Adipose tissue (tissue), 3 donors: Measurements from ENCODE around the gene SBNO1. TPM values are rescaled to one million over a fixed set of nuclear protein-coding genes. Genes with fewer than 3 reads are reported as not detected.
"Not testable (repeated sequence)": the region's sequence is repeated elsewhere in the genome, so short reads cannot be mapped to it uniquely, and the experiment has no call there.

ENCODE experiments used
- H3K27ac ChIP-seq: one replicate; pipeline ENCODE4 v1.5.1; 2013; ENCODE audit warnings: low read depth, low read length
- WGBS, 3 donors: extraction: QIAGEN DNeasy Blood & Tissue Kit; methylation state at CpG; one replicate each; pipeline ENCODE4 v1.1.7; 2013; 5-methylcytosine and 5-hydroxymethylcytosine counted together
- polyA plus RNA-seq, 3 donors: library from polyadenylated mRNA; stranded (reverse); fragments of 200-250 nt; gene quantifications; one replicate each; pipeline ENCODE4 v1.2.3, GENCODE V29; 2013
- donor health status: healthy with polysubstance abuse.
- donor health status: Bipolar disorder and iron deficiency.
- donor health status: healthy.

The SBNO1 gene
- polyA plus RNA-seq, 3 donors, result 2.9 to 5.2 (median 4.9) TPM

DNA sequence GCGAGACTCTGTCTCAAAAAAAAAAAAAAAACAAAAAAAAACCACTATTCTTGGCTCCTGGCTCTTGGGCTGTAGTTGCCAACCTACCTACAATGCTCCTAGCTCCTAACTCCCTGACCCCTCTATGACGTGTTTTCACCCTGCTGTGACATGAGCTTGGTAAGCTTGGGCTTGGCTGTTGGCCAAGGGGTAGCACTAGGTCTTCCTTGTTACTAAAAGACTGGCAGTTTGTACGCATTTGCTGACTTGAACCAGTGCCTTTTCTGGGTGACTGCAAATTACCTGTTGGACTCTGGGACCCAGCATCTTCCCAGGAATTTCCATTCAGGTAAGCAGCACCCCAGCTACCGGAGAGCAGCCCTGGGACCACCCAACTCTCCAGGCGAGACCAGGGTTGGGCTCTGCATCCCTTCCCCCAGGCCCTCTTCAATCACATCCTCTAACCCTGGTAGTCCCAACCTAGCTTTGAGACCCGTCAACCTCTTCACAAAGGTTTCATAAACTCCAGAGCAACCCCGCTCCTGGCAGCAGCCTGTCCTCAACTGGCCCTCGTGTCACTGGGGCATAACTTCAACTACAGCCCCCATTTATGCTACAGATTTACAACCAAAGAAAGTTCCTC, 101.3 kb downstream of the SBNO1 start:
- WGBS, 3 donors, result 86 to 88% (median 87%) methylated on average over 8 of the region's 8 CpGs
- no peak overlapping the region for H3K27ac ChIP-seq

DNA sequence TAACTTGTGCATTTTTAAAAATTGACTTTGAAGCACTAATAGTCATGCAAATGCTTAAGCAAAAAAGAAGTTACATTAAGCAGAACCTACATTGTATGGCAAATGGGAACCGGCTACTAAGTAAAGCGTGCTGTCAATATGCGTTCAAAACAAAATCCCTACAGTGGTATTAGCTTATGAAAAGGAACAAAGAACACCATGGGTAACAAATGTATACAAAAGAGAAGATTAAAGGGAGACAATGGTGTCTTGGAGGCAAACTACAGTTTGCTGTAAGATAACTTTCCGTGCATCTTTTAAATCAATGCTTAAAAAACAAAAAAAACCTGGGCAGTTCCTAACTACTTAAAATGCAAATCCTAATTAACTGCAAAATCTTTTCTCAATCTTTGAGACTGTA, 103.5 kb downstream of the SBNO1 start:
- WGBS, 3 donors, result 88 to 96% (median 92%) methylated on average over 4 of the region's 4 CpGs
- no peak overlapping the region for H3K27ac ChIP-seq

DNA sequence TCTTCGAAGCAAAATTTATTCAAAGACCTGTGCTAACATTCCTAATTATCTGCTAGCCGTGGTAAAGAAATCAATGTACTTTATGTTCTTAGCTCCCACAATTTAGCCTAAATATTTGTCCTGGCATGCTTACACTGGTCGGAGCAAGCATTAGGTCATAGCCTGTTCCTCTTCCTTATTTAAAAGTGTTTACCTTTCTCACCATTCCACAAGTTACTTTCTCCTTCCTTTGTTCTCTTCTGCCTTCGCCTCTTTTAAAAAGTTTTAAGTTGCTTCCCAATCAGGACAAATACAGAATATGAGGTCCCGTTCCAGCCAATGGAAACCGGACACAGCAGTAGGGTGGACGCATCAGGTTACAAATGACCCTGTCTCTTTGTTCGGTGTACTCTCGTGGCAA, 104.6 kb downstream of the SBNO1 start:
- 66 to 82% (median 77%) methylated on average over 9 of the region's 9 CpGs for whole genome bisulfite sequencing, 3 donors
- no peak overlapping the region for H3K27ac ChIP-seq

DNA sequence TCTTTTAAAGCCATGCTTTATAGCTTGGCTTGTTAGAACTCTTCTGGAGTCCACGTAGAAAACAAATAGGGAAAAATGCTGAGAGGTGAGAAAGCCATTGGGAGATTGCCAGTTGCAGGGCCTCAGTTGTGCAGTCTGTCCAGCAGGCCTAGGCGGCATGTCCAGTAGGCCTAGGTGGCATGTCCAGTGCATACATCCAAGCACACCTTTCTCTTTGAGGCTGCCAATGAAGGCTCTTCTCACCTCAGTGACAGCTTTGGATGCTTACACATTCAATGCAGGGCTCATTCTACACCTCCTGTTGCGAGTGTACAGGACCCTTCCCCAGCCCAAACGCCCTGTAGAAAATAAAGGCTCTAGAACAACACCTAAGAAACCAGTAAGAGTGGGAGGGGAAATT, 106.1 kb downstream of the SBNO1 start:
- no peak overlapping the region for H3K27ac ChIP-seq
- WGBS, 3 donors, result 64 to 94% (median 67%) methylated on average over 4 of the region's 4 CpGs

DNA sequence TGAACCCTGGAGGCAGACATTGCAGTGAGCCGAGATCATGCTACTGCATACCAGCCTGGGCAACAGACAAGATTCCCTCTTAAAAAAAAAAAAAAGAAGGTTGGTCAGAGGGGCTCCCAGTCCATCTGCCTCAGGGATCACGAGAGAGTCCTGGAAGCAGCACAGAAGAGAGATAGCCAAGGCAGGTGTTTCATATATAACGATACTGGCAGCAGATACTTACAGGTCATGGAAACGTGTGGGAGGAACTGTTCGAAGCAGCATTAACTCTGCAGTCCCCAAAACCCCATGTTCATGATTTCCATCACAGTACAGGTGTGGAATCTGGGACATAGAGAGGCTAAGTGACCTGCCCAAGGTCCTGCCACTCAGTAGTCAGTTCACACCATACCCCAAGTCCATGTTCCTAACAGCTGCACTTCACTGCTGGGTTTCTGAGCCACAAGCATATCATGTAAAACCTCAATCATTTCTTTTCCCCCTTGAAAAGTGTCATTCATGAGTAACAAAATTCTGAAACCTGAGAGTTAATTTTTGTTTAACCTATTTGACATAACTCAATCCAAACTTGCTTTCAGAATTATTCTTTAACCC, 109.7 kb downstream of the SBNO1 start:
- no peak overlapping the region for H3K27ac ChIP-seq
- WGBS, 3 donors, result 67 to 82% (median 73%) methylated on average over 5 of the region's 5 CpGs

DNA sequence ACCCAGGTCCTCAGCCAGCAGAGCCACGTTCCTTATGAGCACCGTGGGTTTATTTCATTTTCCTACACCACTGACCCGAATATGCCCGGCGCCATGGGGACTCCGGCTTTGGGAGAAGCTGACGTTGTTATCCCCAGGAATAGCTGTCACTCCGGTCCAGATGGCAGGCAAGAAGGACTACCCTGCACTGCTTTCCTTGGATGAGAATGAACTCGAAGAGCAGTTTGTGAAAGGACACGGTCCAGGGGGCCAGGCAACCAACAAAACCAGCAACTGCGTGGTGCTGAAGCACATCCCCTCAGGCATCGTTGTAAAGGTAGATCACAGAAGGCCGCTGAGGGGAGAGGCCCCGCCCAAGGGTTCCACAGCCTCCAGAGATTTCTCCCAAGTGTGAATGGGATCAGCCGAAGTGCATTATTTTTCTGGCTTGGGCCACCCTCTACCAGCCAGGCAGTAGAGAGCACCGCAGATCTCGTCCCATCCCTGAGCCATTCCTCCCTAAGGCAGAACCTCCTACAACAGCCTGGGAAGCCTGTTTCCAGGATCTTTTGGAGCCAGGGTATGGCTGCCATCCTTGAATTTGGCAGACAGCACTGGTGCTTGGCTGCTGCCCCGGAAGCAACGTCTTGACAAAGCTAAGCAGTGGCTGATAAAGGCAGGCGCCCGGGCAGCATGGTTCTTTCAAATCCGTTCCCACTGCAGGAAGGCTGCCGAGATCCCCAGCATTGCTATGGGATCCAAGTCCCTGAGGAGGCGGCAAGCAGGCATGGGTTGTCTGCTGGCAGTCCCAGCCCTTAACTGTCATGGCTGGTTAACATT, 110.8 kb downstream of the SBNO1 start:
- WGBS, 3 donors, result 80 to 82% (median 81%) methylated on average over 24 of the region's 24 CpGs
- H3K27ac ChIP-seq, result no peak overlapping the region

DNA sequence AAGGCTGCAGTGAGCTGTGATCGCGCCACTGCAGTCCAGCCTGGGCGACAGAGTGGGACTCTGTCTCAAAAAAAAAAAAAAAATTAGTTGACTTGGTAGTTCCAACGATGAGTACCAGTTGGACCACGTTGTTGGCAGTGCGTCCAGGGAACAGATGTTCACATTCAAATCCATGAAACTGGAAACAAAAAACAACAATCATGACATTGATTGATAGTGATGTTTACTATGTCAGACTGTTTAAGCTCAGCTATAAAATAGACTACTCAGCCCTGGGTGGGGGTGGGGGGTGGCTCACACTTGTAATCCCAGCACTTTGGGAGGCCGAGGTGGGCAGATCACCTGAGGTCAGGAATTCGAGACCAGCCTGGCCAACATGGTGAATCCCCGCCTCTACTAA, 112.3 kb downstream of the SBNO1 start:
- not testable (repeated sequence) for H3K27ac ChIP-seq
- WGBS, 3 donors, result 75 to 76% (median 76%) methylated on average over 9 of the region's 9 CpGs

DNA sequence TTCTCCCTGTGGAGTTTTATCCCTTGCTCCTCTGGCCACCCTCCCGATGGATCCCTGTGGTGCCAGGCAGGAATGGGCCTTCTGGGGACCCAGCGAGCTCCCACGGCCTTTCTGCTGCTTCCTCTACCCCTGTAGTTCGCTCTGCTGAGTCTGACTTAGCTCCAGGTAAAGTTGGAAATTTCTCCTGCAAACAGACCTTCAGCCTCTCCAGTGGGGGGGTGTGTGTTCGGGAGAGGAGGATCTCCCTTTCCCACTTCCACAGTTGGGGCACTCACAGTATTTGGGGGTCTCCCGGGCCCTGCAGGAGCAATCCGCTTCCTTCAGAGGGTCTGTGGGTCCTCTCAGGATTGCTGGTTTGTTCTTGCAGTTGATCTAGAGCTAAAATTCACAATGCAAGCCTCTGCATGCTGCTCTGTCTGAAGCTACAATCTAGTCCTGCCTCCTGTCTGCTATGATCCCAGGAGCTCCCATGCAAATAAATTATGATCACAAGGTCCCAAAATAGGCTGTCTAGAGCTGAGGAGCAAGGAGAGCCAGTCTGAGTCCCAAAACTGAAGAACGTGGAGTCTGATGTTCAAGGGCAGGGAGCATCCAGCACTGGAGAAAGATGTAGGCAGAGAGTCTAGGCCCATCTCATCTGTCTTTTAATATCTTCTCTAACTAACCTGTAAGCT, 113.1 kb downstream of the SBNO1 start:
- WGBS, 3 donors, result 82 to 94% (median 86%) methylated on average over 8 of the region's 8 CpGs
- H3K27ac ChIP-seq, result no peak overlapping the region

DNA sequence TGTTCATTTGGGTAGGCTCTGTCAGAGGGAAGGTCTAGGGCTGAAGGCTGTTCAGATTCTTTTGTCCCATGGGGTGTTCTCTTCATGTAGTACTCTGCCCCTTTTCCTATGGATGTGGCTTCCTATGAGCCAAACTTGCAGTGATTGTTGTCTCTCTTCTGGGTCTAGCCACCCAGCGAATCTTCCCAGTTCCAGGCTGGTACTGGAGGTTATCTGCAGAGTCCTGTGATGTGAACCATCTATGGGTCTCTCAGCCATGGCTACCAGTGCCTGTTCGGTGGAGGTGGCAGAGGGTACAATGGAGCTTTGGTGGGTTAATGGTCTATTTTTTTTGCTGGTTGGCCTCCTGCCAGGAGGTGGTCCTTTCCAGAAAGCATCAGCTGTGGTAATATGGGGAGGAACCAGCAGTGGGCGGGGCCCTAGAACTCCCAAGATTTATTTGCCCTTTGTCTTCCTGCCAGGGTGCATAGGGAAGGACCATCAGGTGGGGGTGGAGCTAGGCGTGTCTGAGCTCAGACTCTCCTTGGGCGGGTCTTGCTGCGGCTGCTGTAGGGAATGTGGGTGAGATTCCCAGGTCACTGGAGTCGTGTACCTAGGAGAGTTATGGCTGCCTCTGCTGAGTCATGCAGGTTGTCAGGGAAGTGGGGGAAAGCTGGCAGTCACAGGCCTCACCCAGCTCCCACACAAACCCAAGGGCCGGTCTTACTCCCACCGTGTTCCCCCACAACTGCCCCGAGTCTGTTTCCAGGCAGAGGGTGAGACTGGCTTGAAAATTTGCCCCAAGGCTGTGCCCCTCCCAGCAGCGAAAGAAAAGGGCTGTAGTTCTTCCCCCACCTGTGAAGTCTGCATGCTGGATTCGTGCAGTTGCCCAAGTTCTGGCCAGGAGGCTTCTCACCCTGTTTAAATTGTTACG, 113.9 kb downstream of the SBNO1 start:
- WGBS, 3 donors, result 57 to 70% (median 66%) methylated on average over 13 of the region's 13 CpGs
- H3K27ac ChIP-seq, result no peak overlapping the region

DNA sequence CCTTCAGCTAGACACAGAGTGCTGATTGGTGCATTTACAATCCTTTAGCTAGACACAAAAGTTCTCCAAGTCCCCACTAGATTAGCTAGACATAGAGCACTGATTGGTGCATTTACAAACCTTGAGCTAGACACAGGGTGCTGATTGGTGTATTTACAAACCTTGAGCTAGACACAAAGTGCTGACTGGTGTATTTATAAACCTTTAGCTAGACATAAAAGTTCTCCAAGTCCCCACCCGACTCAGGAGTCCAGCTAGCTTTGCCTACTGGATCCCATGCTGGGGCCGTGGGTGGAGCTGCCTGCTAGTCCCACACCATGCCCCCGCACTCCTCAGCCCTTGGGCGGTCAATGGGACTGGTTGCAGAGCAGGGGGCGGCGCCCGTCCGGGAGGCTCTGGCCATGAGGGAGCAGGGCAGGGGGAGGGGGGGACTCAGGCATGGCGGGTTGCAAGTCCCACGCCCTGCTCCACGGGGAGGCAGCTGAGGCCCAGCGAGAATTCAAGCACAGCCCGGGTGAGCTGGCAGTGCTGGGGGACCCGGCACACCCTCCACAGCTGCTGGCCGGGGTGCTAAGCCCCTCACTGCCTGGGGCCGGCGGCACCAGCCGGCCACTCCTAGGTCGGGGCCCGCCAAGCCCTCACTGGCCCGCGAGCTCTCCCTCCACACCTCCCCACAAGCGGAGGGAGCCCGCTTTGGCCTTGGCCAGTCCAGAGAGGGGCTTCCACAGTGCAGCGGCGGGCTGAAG, 115.5 kb downstream of the SBNO1 start:
- WGBS, 3 donors, result 95 to 99% (median 98%) methylated on average over 23 to 26 of the region's 26 CpGs
- H3K27ac ChIP-seq, result not testable (repeated sequence)

DNA sequence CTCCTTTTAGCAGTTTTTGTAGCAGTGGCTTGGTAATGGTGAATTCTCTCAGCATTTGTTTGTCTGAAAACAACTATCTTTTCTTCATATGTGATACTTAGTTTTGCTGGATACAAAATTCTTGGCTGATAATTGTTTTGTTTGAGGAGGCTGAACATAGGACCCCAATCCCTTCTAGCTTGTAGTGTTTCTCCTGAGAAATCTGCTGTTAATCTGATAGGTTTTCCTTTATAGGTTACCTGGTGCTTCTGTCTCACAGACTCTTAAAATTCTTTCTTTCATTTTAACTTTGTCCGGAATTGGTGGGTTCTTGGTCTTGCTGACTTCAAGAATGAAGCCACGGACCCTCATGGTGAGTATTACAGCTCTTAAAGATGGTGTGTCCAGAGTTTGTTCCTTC, 116.5 kb downstream of the SBNO1 start:
- 94 to 100% (median 98%) methylated on average over 2 of the region's 2 CpGs for WGBS, 3 donors
- not testable (repeated sequence) for H3K27ac ChIP-seq

DNA sequence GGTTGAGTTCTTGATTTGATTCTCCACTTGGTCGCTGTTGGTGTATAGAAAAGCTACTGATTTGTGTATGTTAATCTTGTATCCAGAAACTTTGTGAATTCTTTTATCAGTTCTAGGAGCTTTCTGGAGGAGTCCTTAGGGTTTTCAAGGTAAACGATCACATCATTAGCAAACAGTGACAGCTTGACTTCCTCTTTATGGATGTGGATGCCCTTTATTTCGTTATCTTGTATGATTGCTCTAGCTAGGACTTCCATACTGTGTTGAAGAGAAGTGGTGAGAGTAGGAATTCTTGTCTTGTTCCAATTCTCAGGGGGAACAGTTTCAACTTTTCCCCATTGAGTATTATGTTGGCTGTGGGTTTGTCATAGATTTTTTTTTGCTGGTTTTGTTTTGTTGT, 119.0 kb downstream of the SBNO1 start:
- no peak overlapping the region for H3K27ac ChIP-seq
- WGBS, 3 donors, result 66 to 92% (median 78%) methylated on average over 3 of the region's 3 CpGs

DNA sequence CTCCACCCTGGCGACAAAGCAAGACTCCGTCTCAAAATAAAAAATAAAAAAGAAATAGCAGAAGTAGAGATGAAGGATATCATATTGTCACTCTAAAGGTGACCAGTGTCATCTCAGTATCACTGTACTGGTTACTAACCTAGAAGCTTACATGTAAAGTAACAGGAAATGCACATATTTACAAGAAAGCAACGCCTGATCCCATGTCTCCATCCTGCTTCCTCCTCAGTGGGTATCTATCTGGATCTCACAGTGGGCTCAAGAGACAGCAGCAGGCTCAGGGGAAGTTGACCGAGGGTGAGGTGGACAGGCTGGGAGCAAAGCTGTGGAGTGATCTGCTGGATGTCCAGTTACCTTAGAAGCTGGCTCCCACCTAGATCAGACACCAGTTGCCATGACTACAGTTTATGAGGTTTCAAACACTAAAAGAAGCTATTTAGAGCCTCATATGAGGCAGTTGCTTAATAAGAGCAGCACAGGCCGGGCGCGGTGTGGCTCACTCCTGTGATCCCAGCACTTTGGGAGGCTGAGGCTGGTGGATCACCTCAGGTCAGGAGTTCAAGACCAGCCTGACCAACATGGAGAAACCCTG, 120.9 kb downstream of the SBNO1 start:
- H3K27ac ChIP-seq, result no peak overlapping the region
- 73 to 87% (median 73%) methylated on average over 7 of the region's 7 CpGs for WGBS, 3 donors

DNA sequence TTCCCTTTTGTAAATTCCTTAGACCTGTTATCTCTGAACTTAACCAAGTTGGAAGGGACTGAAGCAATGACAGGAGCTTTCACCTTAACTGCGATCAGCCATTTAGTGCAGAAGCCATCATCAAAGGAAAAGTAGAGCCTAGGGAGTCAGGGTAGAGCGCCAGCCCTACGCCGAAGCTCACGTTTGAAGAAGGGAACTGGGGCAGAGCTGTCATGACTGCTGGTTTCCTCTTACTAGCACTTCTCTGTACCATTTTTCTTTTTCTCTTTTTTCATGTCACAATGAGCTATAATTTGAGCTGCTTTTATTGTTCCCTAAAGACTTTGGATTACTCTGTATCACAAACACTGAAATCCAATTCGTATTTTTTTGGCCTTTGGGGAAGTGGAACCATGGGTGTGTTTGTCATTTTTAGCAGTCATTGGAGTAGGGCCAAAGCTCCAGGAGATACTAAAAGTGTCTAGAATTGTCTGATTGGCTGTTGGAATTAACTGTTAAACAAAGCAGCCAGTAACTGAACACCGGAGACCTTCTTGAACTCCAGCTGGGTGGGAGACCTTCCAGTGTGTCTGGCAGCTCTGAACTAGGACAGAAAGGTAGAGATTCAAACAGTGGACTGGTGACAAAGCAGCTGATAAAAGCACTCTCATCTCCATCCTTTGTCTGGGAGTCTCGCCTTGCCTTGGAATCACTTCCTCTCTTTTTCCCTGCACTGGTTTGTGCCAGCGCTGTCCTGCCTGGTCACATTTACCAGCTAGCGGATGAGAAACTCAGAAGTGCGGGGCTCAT, 122.3 kb downstream of the SBNO1 start:
- no peak overlapping the region for H3K27ac ChIP-seq
- WGBS, 3 donors, result 32 to 69% (median 37%) methylated on average over 11 of the region's 11 CpGs
